IMR-90 (cell line): ENCODE measurements around the gene NRXN2. TPM values are rescaled to one million over a fixed set of nuclear protein-coding genes. Genes with fewer than 3 reads are reported as not detected.

ENCODE experiments used
- ATAC-seq: fragments of 200-7000 bp; cut with Tn5 transposase; 2 replicates; pipeline ENCODE4 v1.9.1; 2020; ENCODE audit warnings: low read depth, mild to moderate bottlenecking, moderate library complexity
- BruUV-seq: library from RNA; stranded (reverse); fragments of 400-500 nt; replicated peaks from 2 replicates; lab custom pipeline; 2021; lab: Mats Ljungman, UMichigan
- CTCF ChIA-PET: fragments of 300-600 bp; formaldehyde crosslinking; extraction: SDS; loops from one replicate; lab custom pipeline; 2021; ENCODE audit warnings: antibody characterized with exemption; lab: Yijun Ruan, JAX
- POLR2A ChIA-PET: fragments of 300-600 bp; sonication (Branson Sonifier 250); formaldehyde crosslinking; loops from one replicate; lab custom pipeline; 2022; ENCODE audit warnings: antibody characterized with exemption; ENCODE audit not compliant: unreplicated experiment; lab: Charles Lee
- DNase-seq: peaks from one replicate; pipeline ENCODE4 v3.0.0; 2013
- H2AFZ ChIP-seq: replicated peaks from 2 replicates; pipeline ENCODE3; 2013; ENCODE audit warnings: low read length, mild to moderate bottlenecking; ENCODE audit not compliant: poor library complexity
- H2AK5ac ChIP-seq: 2 replicates; pipeline ENCODE4 v1.6.1; 2013; ENCODE audit warnings: low read depth, low read length, inconsistent platforms
- H2AK9ac ChIP-seq: replicated peaks from 2 replicates; pipeline ENCODE3; 2013; ENCODE audit warnings: mild to moderate bottlenecking, low read depth, low read length, moderate library complexity; ENCODE audit not compliant: poor library complexity
- H2BK120ac ChIP-seq: 2 replicates; pipeline ENCODE4 v1.6.1; 2013; ENCODE audit warnings: low read depth, low read length, inconsistent platforms
- H2BK15ac ChIP-seq: 3 replicates; pipeline ENCODE4 v1.6.1; 2013; ENCODE audit warnings: low read depth, low read length, inconsistent platforms
- H2BK20ac ChIP-seq: 2 replicates; pipeline ENCODE4 v1.6.1; 2013; ENCODE audit warnings: low read depth, mild to moderate bottlenecking, inconsistent platforms, low read length, moderate library complexity
- H2BK5ac ChIP-seq: 2 replicates; pipeline ENCODE4 v1.6.1; 2013; ENCODE audit warnings: mild to moderate bottlenecking, low read depth, low read length, inconsistent platforms; ENCODE audit not compliant: poor library complexity, severe bottlenecking
- H3K14ac ChIP-seq: replicated peaks from 2 replicates; pipeline ENCODE4 v1.6.1; 2013; ENCODE audit warnings: low read depth, low read length, inconsistent platforms
- H3K18ac ChIP-seq: 2 replicates; pipeline ENCODE4 v1.6.1; 2013; ENCODE audit warnings: low read depth, low read length, control low read depth
- H3K23ac ChIP-seq: 2 replicates; pipeline ENCODE4 v1.6.1; 2013; ENCODE audit warnings: low read depth, low read length, inconsistent platforms
- H3K27ac ChIP-seq: 2 replicates; pipeline ENCODE4 v1.5.1; 2013; ENCODE audit warnings: mild to moderate bottlenecking, control low read depth, low read length; ENCODE audit not compliant: insufficient read depth
- H3K27me3 ChIP-seq: 2 replicates; pipeline ENCODE4 v1.6.1; 2013; ENCODE audit warnings: low read length; ENCODE audit not compliant: control insufficient read depth, insufficient read depth
- H3K36me3 ChIP-seq: 2 replicates; pipeline ENCODE4 v1.6.1; 2013; ENCODE audit warnings: low read length, mixed read lengths; ENCODE audit not compliant: control insufficient read depth, insufficient read depth
- H3K4ac ChIP-seq: 2 replicates; pipeline ENCODE4 v1.6.1; 2013; ENCODE audit warnings: low read depth, low read length, inconsistent platforms
- H3K4me1 ChIP-seq: 2 replicates; pipeline ENCODE4 v1.6.1; 2013; ENCODE audit warnings: low read length, mixed read lengths; ENCODE audit not compliant: control insufficient read depth, insufficient read depth
- H3K4me2 ChIP-seq: 2 replicates; pipeline ENCODE4 v1.6.1; 2013; ENCODE audit warnings: low read depth, mild to moderate bottlenecking, control low read depth, low read length, moderate library complexity
- H3K4me3 ChIP-seq: 2 replicates; pipeline ENCODE4 v1.5.1; 2013; ENCODE audit warnings: low read depth, mild to moderate bottlenecking, control low read depth, low read length, moderate library complexity; ENCODE audit not compliant: insufficient read depth
- H3K56ac ChIP-seq: 2 replicates; pipeline ENCODE4 v1.6.1; 2013; ENCODE audit warnings: low read length, inconsistent platforms; ENCODE audit not compliant: insufficient read depth; ENCODE audit errors: extremely low read depth
- H3K79me1 ChIP-seq, 2 experiments: 2 replicates each; pipeline ENCODE4 v1.6.1; 2013; ENCODE audit warnings: low read length in 2 of 2, inconsistent platforms in 1 of 2, low read depth in 1 of 2
- H3K9ac ChIP-seq: 2 replicates; pipeline ENCODE4 v1.6.1; 2013; ENCODE audit warnings: low read depth, low read length, control low read depth
- H3K9me1 ChIP-seq: 2 replicates; pipeline ENCODE4 v1.6.1; 2013; ENCODE audit warnings: low read length, inconsistent platforms; ENCODE audit not compliant: insufficient read depth
- H3K9me3 ChIP-seq: 2 replicates; pipeline ENCODE4 v1.6.1; 2013; ENCODE audit warnings: low read length; ENCODE audit not compliant: control insufficient read depth, insufficient read depth
- H4K20me1 ChIP-seq: 2 replicates; pipeline ENCODE4 v1.6.1; 2013; ENCODE audit warnings: low read length, inconsistent platforms; ENCODE audit not compliant: insufficient read depth
- H4K5ac ChIP-seq: 2 replicates; pipeline ENCODE4 v1.6.1; 2013; ENCODE audit warnings: mild to moderate bottlenecking, low read depth, low read length, control low read depth
- H4K8ac ChIP-seq, 2 experiments: 2 replicates each; pipeline ENCODE4 v1.6.1; 2013; ENCODE audit warnings: low read depth in 2 of 2, low read length in 2 of 2, control low read depth in 1 of 2, inconsistent platforms in 1 of 2
- H4K91ac ChIP-seq: 2 replicates; pipeline ENCODE4 v1.6.1; 2013; ENCODE audit warnings: low read depth, low read length, inconsistent platforms; ENCODE audit not compliant: insufficient read depth
- MAFK ChIP-seq: IDR thresholded peaks from 2 replicates; pipeline ENCODE4 v1.6.1; 2012; ENCODE audit warnings: low read depth, low read length, improper control_type of control experiment
- MXI1 ChIP-seq: IDR thresholded peaks from 2 replicates; pipeline ENCODE4 v1.6.1; 2012; ENCODE audit warnings: low read depth, mild to moderate bottlenecking, low read length, moderate library complexity, borderline replicate concordance
- NFE2L2 ChIP-seq: fragments of 150-350 bp; IDR thresholded peaks from 2 replicates; pipeline ENCODE4 v1.6.1; 2016; ENCODE audit warnings: low read depth, mild to moderate bottlenecking, low read length
- RFX5 ChIP-seq: IDR thresholded peaks from 2 replicates; pipeline ENCODE4 v1.8.0; 2012; ENCODE audit warnings: low read depth, mild to moderate bottlenecking, low read length, moderate library complexity
- WGBS, 2 experiments: methylation state at CpG; one replicate each; pipeline versions ENCODE4 v1.1.5 to v1.1.7; 2013; ENCODE audit warnings: missing lambda C conversion rate in 2 of 2; ENCODE audit not compliant: insufficient read length in 1 of 2; ENCODE audit errors: extremely low coverage in 2 of 2; 5-methylcytosine and 5-hydroxymethylcytosine counted together
- dilution Hi-C: fragments of 300-500 bp; cut with HindIII; formaldehyde crosslinking; loops from one replicate; pipeline ENCODE4 v1.14.3; 2018; ENCODE audit warnings: low sequenced_read_pairs; ENCODE audit not compliant: unreplicated experiment
- in situ Hi-C: fragments of 300-500 bp; cut with MboI; formaldehyde crosslinking; loops from 3 replicates; pipeline ENCODE4 v1.14.3; 2019; ENCODE audit warnings: low sequenced_read_pairs, inconsistent platforms, mixed read lengths
- intact Hi-C: fragments of 100-400 bp; cut with micrococcal nuclease; formaldehyde crosslinking; loops from 2 replicates; pipeline ENCODE4 v1.10.0; 2022
- polyA plus RNA-seq, 3 experiments: library from polyadenylated mRNA; depleted of rRNA; stranded (reverse); fragments of >200 nt; gene quantifications; 2 replicates each; pipeline ENCODE4 v1.2.3, GENCODE V29; 2012; ENCODE audit warnings: low replicate concordance in 1 of 3
- total RNA-seq: library from RNA; depleted of rRNA; stranded (reverse); fragments of >200 nt; gene quantifications from 2 replicates; pipeline ENCODE4 v1.2.3, GENCODE V29; 2012
- TF ChIP-seq, protein P1 (sequence below): conservative IDR thresholded peaks from 2 replicates; pipeline ENCODE4 v1.5.1; 2012; ENCODE audit warnings: mild to moderate bottlenecking, low read depth, low read length, improper control_type of control experiment
- TF ChIP-seq, protein P2 (sequence below): fragments of 150-350 bp; IDR thresholded peaks from 2 replicates; pipeline ENCODE4 v1.6.1; 2016; ENCODE audit warnings: low read depth, mild to moderate bottlenecking, low read length, moderate library complexity, borderline replicate concordance

NRXN2 gene
- total and polyA plus RNA-seq, 2 of the 4 experiments (the other 2 are of a cell fraction): 0.18 to 0.22 TPM

GRCh38 chr11:64611869-64612646 lies 110.9 kb downstream of the NRXN2 start:
- TF ChIP-seq, protein P1, sequence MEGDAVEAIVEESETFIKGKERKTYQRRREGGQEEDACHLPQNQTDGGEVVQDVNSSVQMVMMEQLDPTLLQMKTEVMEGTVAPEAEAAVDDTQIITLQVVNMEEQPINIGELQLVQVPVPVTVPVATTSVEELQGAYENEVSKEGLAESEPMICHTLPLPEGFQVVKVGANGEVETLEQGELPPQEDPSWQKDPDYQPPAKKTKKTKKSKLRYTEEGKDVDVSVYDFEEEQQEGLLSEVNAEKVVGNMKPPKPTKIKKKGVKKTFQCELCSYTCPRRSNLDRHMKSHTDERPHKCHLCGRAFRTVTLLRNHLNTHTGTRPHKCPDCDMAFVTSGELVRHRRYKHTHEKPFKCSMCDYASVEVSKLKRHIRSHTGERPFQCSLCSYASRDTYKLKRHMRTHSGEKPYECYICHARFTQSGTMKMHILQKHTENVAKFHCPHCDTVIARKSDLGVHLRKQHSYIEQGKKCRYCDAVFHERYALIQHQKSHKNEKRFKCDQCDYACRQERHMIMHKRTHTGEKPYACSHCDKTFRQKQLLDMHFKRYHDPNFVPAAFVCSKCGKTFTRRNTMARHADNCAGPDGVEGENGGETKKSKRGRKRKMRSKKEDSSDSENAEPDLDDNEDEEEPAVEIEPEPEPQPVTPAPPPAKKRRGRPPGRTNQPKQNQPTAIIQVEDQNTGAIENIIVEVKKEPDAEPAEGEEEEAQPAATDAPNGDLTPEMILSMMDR: no peak
- TF ChIP-seq RFX5 (no peak), NFE2L2 (no peak), MXI1 (no peak), MAFK (no peak)
- TF ChIP-seq, protein P2, sequence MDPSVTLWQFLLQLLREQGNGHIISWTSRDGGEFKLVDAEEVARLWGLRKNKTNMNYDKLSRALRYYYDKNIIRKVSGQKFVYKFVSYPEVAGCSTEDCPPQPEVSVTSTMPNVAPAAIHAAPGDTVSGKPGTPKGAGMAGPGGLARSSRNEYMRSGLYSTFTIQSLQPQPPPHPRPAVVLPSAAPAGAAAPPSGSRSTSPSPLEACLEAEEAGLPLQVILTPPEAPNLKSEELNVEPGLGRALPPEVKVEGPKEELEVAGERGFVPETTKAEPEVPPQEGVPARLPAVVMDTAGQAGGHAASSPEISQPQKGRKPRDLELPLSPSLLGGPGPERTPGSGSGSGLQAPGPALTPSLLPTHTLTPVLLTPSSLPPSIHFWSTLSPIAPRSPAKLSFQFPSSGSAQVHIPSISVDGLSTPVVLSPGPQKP: no peak
- intact Hi-C loops (no loop called here), dilution Hi-C loops (no loop called here), in situ Hi-C loops (no loop called here)
- Histone ChIP-seq H4K8ac (no peak overlapping the region), H3K4me2 (no peak overlapping the region), H3K9me3 (no peaks in the 10 kb centered on the region), H2AFZ (no peak overlapping the region), H3K4me1 (no peaks in the 10 kb centered on the region), H3K56ac (no peak overlapping the region), H3K9me1 (no peaks in the 10 kb centered on the region), H3K9ac (no peak overlapping the region), H3K4me3 (no peak overlapping the region), H3K27me3 (peaks cover 58% of the 10 kb centered on the region), H2BK5ac (no peak overlapping the region), H3K36me3 (no peaks in the 10 kb centered on the region), H3K4ac (no peak overlapping the region), H3K18ac (no peak overlapping the region), H3K23ac (no peak overlapping the region), H4K20me1 (no peaks in the 10 kb centered on the region), H2BK120ac (no peak overlapping the region), H2BK15ac (no peak overlapping the region), H3K14ac (no peak overlapping the region), H2BK20ac (no peak overlapping the region), H4K5ac (no peak overlapping the region), H2AK9ac (no peak overlapping the region), H2AK5ac (no peak overlapping the region), H3K79me1 (no peaks in the 10 kb centered on the region), H4K91ac (no peak overlapping the region), H3K27ac (no peak overlapping the region)
- DNase-seq (no peak), ATAC-seq (no peak)
- ChIA-PET CTCF (no interaction called here), POLR2A (no interaction called here)
- no TSS peak for BruUV-seq
- WGBS, 2 experiments: 77% methylated on average over 3 of the region's 11 CpGs; no CpG with 5 or more reads in 1 of the 2 experiments
